ENCODE results near the gene STAB1.

Gene STAB1

GRCh38 chr3:52455283-52456168 lies 39.6 kb upstream of the STAB1 start, which contains the start of gene NISCH:
Gene NISCH, plus strand, starts transcription at chr3:52455604. Its CDS starts 38 bp downstream, at chr3:52455642.
- peaks cover 16 to 20% of the 10 kb centered on the region in 2 donors for H3K36me3 Mint-ChIP-seq
- DNase-seq: peak; percentile 90
- H3K27ac Mint-ChIP-seq: peak within 1 kb of the TSS; percentile 98
- no peaks in the 10 kb centered on the region for H3K9me3 Mint-ChIP-seq
- no peaks in the 10 kb centered on the region for H3K27me3 Mint-ChIP-seq
- peak within 1 kb of the TSS; percentile 86 to 96 for H3K4me3 Mint-ChIP-seq
- H3K4me1 Mint-ChIP-seq: peaks cover 29 to 46% of the 10 kb centered on the region in 2 donors
- peak; percentile 93 to 96 for ATAC-seq (replicated peaks)

GRCh38 chr3:52456169-52456799 lies 38.9 kb upstream of the STAB1 start:
- H3K4me3 Mint-ChIP-seq: peak overlapping the region; percentile 86 to 96
- H3K4me1 Mint-ChIP-seq: peaks cover 29 to 46% of the 10 kb centered on the region in 2 donors
- peak overlapping the region; percentile 98 for H3K27ac Mint-ChIP-seq
- no peaks in the 10 kb centered on the region for H3K9me3 Mint-ChIP-seq
- ATAC-seq (replicated peaks) (no peak), DNase-seq (no peak)
- H3K27me3 Mint-ChIP-seq: no peaks in the 10 kb centered on the region
- peaks cover 16 to 20% of the 10 kb centered on the region in 2 donors for H3K36me3 Mint-ChIP-seq

GRCh38 chr3:52456800-52457183 lies 38.3 kb upstream of the STAB1 start:
- Mint-ChIP-seq H3K4me1 (peaks cover 29 to 46% of the 10 kb centered on the region in 2 donors), H3K9me3 (no peaks in the 10 kb centered on the region), H3K27me3 (no peaks in the 10 kb centered on the region), H3K27ac (peak overlapping the region; percentile 85), H3K36me3 (peaks cover 16 to 20% of the 10 kb centered on the region in 2 donors), H3K4me3 (peak overlapping the region; percentile 86 to 96)
- ATAC-seq (replicated peaks) (no peak), DNase-seq (no peak)

GRCh38 chr3:52458031-52458760 lies 36.9 kb upstream of the STAB1 start:
- DNase-seq (no peak), ATAC-seq (replicated peaks) (no peak)
- peaks cover 20 to 26% of the 10 kb centered on the region in 2 donors for H3K36me3 Mint-ChIP-seq
- no peaks in the 10 kb centered on the region for H3K9me3 Mint-ChIP-seq
- no peaks in the 10 kb centered on the region for H3K27me3 Mint-ChIP-seq
- no peak overlapping the region for H3K27ac Mint-ChIP-seq
- no peak overlapping the region for H3K4me3 Mint-ChIP-seq
- H3K4me1 Mint-ChIP-seq: peaks cover 35 to 50% of the 10 kb centered on the region in 2 donors

- Mint-ChIP-seq H3K4me3 (no peak overlapping the region), H3K9me3 (no peaks in the 10 kb centered on the region), H3K4me1 (peaks cover 30 to 52% of the 10 kb centered on the region in 2 donors), H3K27me3 (no peaks in the 10 kb centered on the region), H3K27ac (no peak overlapping the region), H3K36me3 (peaks cover 20 to 28% of the 10 kb centered on the region in 2 donors)
- DNase-seq (no peak), ATAC-seq (replicated peaks) (no peak)
Measured at GRCh38 chr3:52458770-52459545, 36.2 kb upstream of the STAB1 start.

GRCh38 chr3:52461874-52462273 lies 33.3 kb upstream of the STAB1 start:
- Mint-ChIP-seq H3K4me1 (peaks cover 16 to 24% of the 10 kb centered on the region in 2 donors), H3K27ac (no peak overlapping the region), H3K36me3 (peaks cover 25 to 31% of the 10 kb centered on the region in 2 donors), H3K4me3 (no peak overlapping the region), H3K27me3 (no peaks in the 10 kb centered on the region), H3K9me3 (no peaks in the 10 kb centered on the region)
- ATAC-seq (replicated peaks) (no peak), DNase-seq (no peak)

GRCh38 chr3:52463416-52463815 lies 31.7 kb upstream of the STAB1 start:
- ATAC-seq (replicated peaks) (no peak), DNase-seq (no peak)
- peaks cover 21 to 29% of the 10 kb centered on the region in 2 donors for H3K36me3 Mint-ChIP-seq
- no peak overlapping the region for H3K4me3 Mint-ChIP-seq
- peaks cover 9 to 14% of the 10 kb centered on the region in 2 donors for H3K4me1 Mint-ChIP-seq
- H3K27me3 Mint-ChIP-seq: no peaks in the 10 kb centered on the region
- H3K9me3 Mint-ChIP-seq: no peaks in the 10 kb centered on the region
- H3K27ac Mint-ChIP-seq: no peak overlapping the region

- Mint-ChIP-seq H3K36me3 (peaks cover 20 to 23% of the 10 kb centered on the region in 2 donors), H3K4me1 (peaks cover 2 to 6% of the 10 kb centered on the region in 2 donors), H3K4me3 (no peak overlapping the region), H3K9me3 (no peaks in the 10 kb centered on the region), H3K27me3 (no peaks in the 10 kb centered on the region), H3K27ac (no peak overlapping the region)
- ATAC-seq (replicated peaks) (no peak), DNase-seq (no peak)
Measured at GRCh38 chr3:52468336-52468735, 26.8 kb upstream of the STAB1 start.

- Mint-ChIP-seq H3K9me3 (no peaks in the 10 kb centered on the region), H3K27me3 (no peaks in the 10 kb centered on the region), H3K36me3 (peaks cover 20 to 28% of the 10 kb centered on the region in 2 donors), H3K4me1 (peaks cover 2 to 6% of the 10 kb centered on the region in 2 donors), H3K4me3 (no peak overlapping the region), H3K27ac (peak overlapping the region; percentile 25)
- ATAC-seq (replicated peaks): no peak
- DNase-seq: no peak
Measured at GRCh38 chr3:52469001-52469400, 26.1 kb upstream of the STAB1 start.

- H3K27ac Mint-ChIP-seq: no peak overlapping the region
- DNase-seq (no peak), ATAC-seq (replicated peaks) (no peak)
- no peaks in the 10 kb centered on the region for H3K9me3 Mint-ChIP-seq
- no peak overlapping the region for H3K4me3 Mint-ChIP-seq
- H3K4me1 Mint-ChIP-seq: peaks cover 2 to 6% of the 10 kb centered on the region in 2 donors
- no peaks in the 10 kb centered on the region for H3K27me3 Mint-ChIP-seq
- peaks cover 28 to 41% of the 10 kb centered on the region in 2 donors for H3K36me3 Mint-ChIP-seq
Measured at GRCh38 chr3:52470920-52471319, 24.2 kb upstream of the STAB1 start.

- H3K27ac Mint-ChIP-seq: no peak overlapping the region
- no peaks in the 10 kb centered on the region for H3K27me3 Mint-ChIP-seq
- H3K36me3 Mint-ChIP-seq: peaks cover 27 to 41% of the 10 kb centered on the region in 2 donors
- DNase-seq (peak; percentile 23), ATAC-seq (replicated peaks) (peak; percentile 86 to 89)
- peaks cover 2 to 6% of the 10 kb centered on the region in 2 donors for H3K4me1 Mint-ChIP-seq
- H3K4me3 Mint-ChIP-seq: no peak overlapping the region
- no peaks in the 10 kb centered on the region for H3K9me3 Mint-ChIP-seq
Measured at GRCh38 chr3:52471371-52472238, 23.5 kb upstream of the STAB1 start.

- Mint-ChIP-seq H3K27ac (no peak overlapping the region), H3K9me3 (no peaks in the 10 kb centered on the region), H3K4me3 (no peak overlapping the region), H3K36me3 (peaks cover 29 to 46% of the 10 kb centered on the region in 2 donors), H3K4me1 (peaks cover 2 to 6% of the 10 kb centered on the region in 2 donors), H3K27me3 (no peaks in the 10 kb centered on the region)
- no peak for DNase-seq
- no peak for ATAC-seq (replicated peaks)
Measured at GRCh38 chr3:52472239-52473000, 22.7 kb upstream of the STAB1 start.
